Tibial artery (tissue), 4 donors: ENCODE measurements around the gene HGS.

Experiments
- DNase-seq, 2 donors: peaks; one replicate each; pipeline ENCODE4 v3.0.0-alpha.2; 2019
- H3K27ac ChIP-seq, 2 donors: fragments of 200-600 bp; sonication (generic) in 1 of 2; 1 replicate in 1 of 2; 2 replicates in 1 of 2; pipeline ENCODE4 v1.5.1; 2018 to 2019; ENCODE audit warnings: mild to moderate bottlenecking in 1 of 2
- H3K27me3 ChIP-seq, 2 donors: fragments of 200-600 bp; sonication (generic) in 1 of 2; one replicate each; pipeline versions ENCODE4 v1.5.1 to v1.6.0; 2016 to 2019
- H3K36me3 ChIP-seq, 3 donors: fragments of 200-600 bp; sonication (generic) in 2 of 3; one replicate each; pipeline ENCODE4 v1.5.1; 2016 to 2019; ENCODE audit warnings: mild to moderate bottlenecking in 2 of 3
- H3K4me1 ChIP-seq, 4 donors: fragments of 200-600 bp; sonication (generic) in 2 of 4; 1 replicate in 3 of 4; 2 replicates in 1 of 4; pipeline ENCODE4 v1.5.1; 2016 to 2019
- H3K4me3 ChIP-seq, 2 donors: fragments of 200-600 bp; sonication (generic) in 1 of 2; 1 replicate in 1 of 2; 2 replicates in 1 of 2; pipeline ENCODE4 v1.5.1; 2018 to 2019; ENCODE audit warnings: mild to moderate bottlenecking in 2 of 2
- H3K9me3 ChIP-seq, 3 donors: fragments of 200-600 bp; sonication (generic) in 1 of 3; one replicate each; pipeline ENCODE4 v1.5.1; 2016 to 2019
- intact Hi-C: fragments of 100-400 bp; cut with DNase I; formaldehyde crosslinking; loops from one replicate; pipeline ENCODE4 v1.15.0; 2023; ENCODE audit warnings: low total_unique reads
- TF ChIP-seq, protein P1 (sequence below), 2 experiments: fragments of 200-600 bp in 1 of 2; fragments of 450-650 bp in 1 of 2; IDR thresholded peaks; one replicate each; pipeline ENCODE4 v1.5.1; 2017 to 2019; ENCODE audit warnings: antibody characterized with exemption in 2 of 2, mild to moderate bottlenecking in 1 of 2, moderate library complexity in 1 of 2

HGS gene

GRCh38 chr17:81682565-81683207 is 1.1 kb upstream of the HGS start:
- peak overlapping the region; percentile 92 to 100 for H3K4me3 ChIP-seq
- H3K4me1 ChIP-seq, result peaks cover 0 to 46% (median 31%) of the 10 kb centered on the region in 4 donors
- H3K36me3 ChIP-seq, result peaks cover 16 to 41% (median 26%) of the 10 kb centered on the region in 3 donors
- intact Hi-C loops, result no loop called here
- H3K27me3 ChIP-seq, result no peaks in the 10 kb centered on the region
- TF ChIP-seq, protein P1, sequence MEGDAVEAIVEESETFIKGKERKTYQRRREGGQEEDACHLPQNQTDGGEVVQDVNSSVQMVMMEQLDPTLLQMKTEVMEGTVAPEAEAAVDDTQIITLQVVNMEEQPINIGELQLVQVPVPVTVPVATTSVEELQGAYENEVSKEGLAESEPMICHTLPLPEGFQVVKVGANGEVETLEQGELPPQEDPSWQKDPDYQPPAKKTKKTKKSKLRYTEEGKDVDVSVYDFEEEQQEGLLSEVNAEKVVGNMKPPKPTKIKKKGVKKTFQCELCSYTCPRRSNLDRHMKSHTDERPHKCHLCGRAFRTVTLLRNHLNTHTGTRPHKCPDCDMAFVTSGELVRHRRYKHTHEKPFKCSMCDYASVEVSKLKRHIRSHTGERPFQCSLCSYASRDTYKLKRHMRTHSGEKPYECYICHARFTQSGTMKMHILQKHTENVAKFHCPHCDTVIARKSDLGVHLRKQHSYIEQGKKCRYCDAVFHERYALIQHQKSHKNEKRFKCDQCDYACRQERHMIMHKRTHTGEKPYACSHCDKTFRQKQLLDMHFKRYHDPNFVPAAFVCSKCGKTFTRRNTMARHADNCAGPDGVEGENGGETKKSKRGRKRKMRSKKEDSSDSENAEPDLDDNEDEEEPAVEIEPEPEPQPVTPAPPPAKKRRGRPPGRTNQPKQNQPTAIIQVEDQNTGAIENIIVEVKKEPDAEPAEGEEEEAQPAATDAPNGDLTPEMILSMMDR (IDR thresholded peaks at IDR 0.05), result no peak
- no peak for DNase-seq
- H3K27ac ChIP-seq, result peak overlapping the region; percentile 83 to 85
- H3K9me3 ChIP-seq, result no peaks in the 10 kb centered on the region

GRCh38 chr17:81683208-81683583 is 615 bp upstream of the HGS start:
- Histone ChIP-seq H3K4me1 (peaks cover 0 to 46% (median 31%) of the 10 kb centered on the region in 4 donors), H3K9me3 (no peaks in the 10 kb centered on the region), H3K4me3 (peak overlapping the region; percentile 92 to 100), H3K27ac (peak overlapping the region; percentile 83 to 85), H3K36me3 (peaks cover 21 to 46% (median 31%) of the 10 kb centered on the region in 3 donors), H3K27me3 (no peaks in the 10 kb centered on the region)
- TF ChIP-seq, protein P1 (IDR thresholded peaks at IDR 0.05), result no peak
- intact Hi-C loops, result no loop called here
- DNase-seq, result no peak

- TF ChIP-seq, protein P1 (IDR thresholded peaks at IDR 0.05), result no peak
- DNase-seq, result peak in 1 of 2 donors; percentile 41
- peaks cover 30 to 59% (median 44%) of the 10 kb centered on the region in 3 donors for H3K36me3 ChIP-seq
Measured at GRCh38 chr17:81684442-81684911, 666 bp downstream of the HGS start.

DNA sequence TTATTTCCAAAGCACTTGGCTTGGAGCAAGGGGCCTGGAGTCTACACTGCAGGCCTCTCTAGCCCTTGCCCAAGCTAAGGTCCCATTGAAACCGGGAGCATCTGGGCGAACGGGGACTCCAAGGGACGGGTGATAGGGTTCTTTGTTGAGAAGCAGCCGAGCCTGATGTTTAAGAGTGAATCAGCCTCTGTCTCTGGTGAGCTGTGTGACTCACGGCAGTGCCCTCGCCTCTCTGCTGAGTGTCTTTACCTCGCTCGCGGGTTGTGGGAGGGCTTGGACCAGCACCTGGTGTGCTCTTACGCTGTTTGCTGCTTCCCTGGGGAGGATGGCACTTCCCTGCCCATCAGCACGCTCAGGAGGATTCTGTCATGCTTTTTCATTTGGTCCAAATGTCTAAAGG is 1.3 kb downstream of the HGS start:
- H3K36me3 ChIP-seq, result peaks cover 34 to 62% (median 50%) of the 10 kb centered on the region in 3 donors
- TF ChIP-seq, protein P1 (IDR thresholded peaks at IDR 0.05), result no peak
- peaks cover 0 to 46% (median 31%) of the 10 kb centered on the region in 4 donors for H3K4me1 ChIP-seq
- H3K4me3 ChIP-seq, result peak overlapping the region; percentile 92 to 100
- no peaks in the 10 kb centered on the region for H3K9me3 ChIP-seq
- peak overlapping the region; percentile 83 to 85 for H3K27ac ChIP-seq
- intact Hi-C loops, result no loop called here
- no peak for DNase-seq
- H3K27me3 ChIP-seq, result no peaks in the 10 kb centered on the region

More at GRCh38 chr17:81684442-81684911, 666 bp downstream of the HGS start:
- Histone ChIP-seq H3K27me3 (no peaks in the 10 kb centered on the region), H3K4me3 (peak overlapping the region; percentile 92 to 100), H3K4me1 (peaks cover 0 to 46% (median 31%) of the 10 kb centered on the region in 4 donors), H3K27ac (peak overlapping the region; percentile 83 to 85), H3K9me3 (no peaks in the 10 kb centered on the region)
- intact Hi-C loops, result no loop called here

GRCh38 chr17:81686614-81687013 is 2.8 kb downstream of the HGS start:
- H3K4me3 ChIP-seq, result no peak overlapping the region
- no peak overlapping the region for H3K27ac ChIP-seq
- TF ChIP-seq, protein P1 (IDR thresholded peaks at IDR 0.05), result no peak
- no peak for DNase-seq
- no peaks in the 10 kb centered on the region for H3K27me3 ChIP-seq
- peaks cover 0 to 43% (median 31%) of the 10 kb centered on the region in 4 donors for H3K4me1 ChIP-seq
- intact Hi-C loops, result no loop called here
- H3K36me3 ChIP-seq, result peaks cover 49 to 63% (median 58%) of the 10 kb centered on the region in 3 donors
- no peaks in the 10 kb centered on the region for H3K9me3 ChIP-seq
